Neuron (in vitro differentiated cells): ENCODE measurements around the gene KHNYN.

ENCODE experiments used
- H2AFZ ChIP-seq: one replicate; pipeline ENCODE4 v1.6.1; 2013; ENCODE audit warnings: low read depth, mild to moderate bottlenecking, inconsistent platforms, low read length, moderate library complexity
- H3K27me3 ChIP-seq: one replicate; pipeline ENCODE4 v1.6.1; 2013; ENCODE audit warnings: low read length; ENCODE audit not compliant: insufficient read depth
- H3K36me3 ChIP-seq: one replicate; pipeline ENCODE4 v1.6.1; 2013; ENCODE audit warnings: low read length; ENCODE audit not compliant: insufficient read depth
- H3K4me1 ChIP-seq: one replicate; pipeline ENCODE4 v1.6.1; 2013; ENCODE audit warnings: low read length; ENCODE audit not compliant: insufficient read depth
- H3K4me3 ChIP-seq: 2 replicates; pipeline ENCODE4 v1.5.1; 2013; ENCODE audit warnings: mild to moderate bottlenecking, low read length, moderate library complexity
- H3K9me3 ChIP-seq: one replicate; pipeline ENCODE4 v1.6.1; 2013; ENCODE audit warnings: low read length

KHNYN gene

DNA sequence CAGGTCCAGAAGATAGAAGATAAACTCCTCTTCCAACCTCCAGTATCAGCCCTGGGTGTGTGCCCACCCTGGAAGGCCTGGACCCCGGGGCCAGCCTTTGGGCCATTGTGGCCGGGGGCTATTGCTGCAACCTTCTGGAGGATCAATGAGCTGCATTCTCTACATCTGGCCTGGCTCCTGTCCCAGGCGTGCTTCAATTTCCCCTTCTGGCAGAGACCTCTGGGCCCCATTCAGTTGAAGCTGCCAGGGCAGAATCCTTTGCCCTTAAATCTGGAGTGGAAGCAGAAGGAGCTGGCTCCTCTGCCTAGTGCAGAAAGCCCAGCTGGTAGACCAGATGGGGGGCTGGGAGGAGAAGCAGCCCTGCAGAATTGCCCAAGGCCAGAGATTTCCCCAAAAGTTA is 21.0 kb upstream of the KHNYN start:
- H3K4me1 ChIP-seq, result no peaks in the 10 kb centered on the region
- H3K27me3 ChIP-seq, result no peaks in the 10 kb centered on the region
- H2AFZ ChIP-seq, result no peak overlapping the region
- H3K9me3 ChIP-seq, result no peaks in the 10 kb centered on the region
- H3K36me3 ChIP-seq, result no peaks in the 10 kb centered on the region
- no peak overlapping the region for H3K4me3 ChIP-seq

DNA sequence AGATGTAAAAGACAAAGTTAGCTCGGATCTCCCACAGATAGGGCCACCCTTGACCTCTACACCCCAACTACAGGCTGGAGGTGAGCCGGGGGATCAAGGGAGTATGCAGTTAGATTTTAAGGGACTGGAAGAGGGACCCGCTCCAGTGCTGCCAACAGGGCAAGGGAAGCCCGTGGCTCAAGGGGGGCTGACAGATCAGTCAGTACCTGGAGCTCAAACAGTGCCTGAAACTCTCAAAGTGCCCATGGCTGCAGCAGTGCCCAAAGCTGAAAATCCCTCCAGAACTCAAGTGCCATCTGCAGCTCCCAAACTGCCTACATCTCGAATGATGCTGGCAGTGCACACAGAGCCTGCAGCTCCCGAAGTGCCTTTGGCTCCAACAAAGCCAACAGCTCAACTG is 20.6 kb upstream of the KHNYN start:
- Histone ChIP-seq H3K4me1 (no peaks in the 10 kb centered on the region), H3K4me3 (no peak overlapping the region), H3K36me3 (no peaks in the 10 kb centered on the region), H3K27me3 (no peaks in the 10 kb centered on the region), H3K9me3 (no peaks in the 10 kb centered on the region), H2AFZ (no peak overlapping the region)

DNA sequence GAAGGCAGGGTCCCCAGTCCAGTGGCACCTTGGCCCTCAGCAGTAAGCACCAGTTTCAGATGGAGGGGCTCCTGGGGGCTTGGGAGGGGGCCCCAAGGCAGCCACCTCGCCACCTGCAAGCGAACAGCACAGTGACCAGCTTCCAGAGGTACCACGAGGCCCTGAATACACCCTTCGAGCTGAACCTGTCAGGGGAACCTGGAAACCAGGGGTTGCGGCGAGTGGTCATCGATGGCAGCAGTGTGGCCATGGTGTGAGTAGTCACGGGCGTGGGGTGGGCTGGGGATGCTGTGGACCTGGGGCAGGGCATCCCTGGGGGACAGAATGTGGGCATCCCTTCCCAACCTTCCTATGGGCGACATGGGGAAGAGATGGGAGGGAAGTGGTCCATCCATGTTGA is 19.8 kb upstream of the KHNYN start:
- Histone ChIP-seq H3K4me1 (no peaks in the 10 kb centered on the region), H3K9me3 (no peaks in the 10 kb centered on the region), H3K27me3 (no peaks in the 10 kb centered on the region), H3K36me3 (no peaks in the 10 kb centered on the region), H2AFZ (no peak overlapping the region), H3K4me3 (no peak overlapping the region)

DNA sequence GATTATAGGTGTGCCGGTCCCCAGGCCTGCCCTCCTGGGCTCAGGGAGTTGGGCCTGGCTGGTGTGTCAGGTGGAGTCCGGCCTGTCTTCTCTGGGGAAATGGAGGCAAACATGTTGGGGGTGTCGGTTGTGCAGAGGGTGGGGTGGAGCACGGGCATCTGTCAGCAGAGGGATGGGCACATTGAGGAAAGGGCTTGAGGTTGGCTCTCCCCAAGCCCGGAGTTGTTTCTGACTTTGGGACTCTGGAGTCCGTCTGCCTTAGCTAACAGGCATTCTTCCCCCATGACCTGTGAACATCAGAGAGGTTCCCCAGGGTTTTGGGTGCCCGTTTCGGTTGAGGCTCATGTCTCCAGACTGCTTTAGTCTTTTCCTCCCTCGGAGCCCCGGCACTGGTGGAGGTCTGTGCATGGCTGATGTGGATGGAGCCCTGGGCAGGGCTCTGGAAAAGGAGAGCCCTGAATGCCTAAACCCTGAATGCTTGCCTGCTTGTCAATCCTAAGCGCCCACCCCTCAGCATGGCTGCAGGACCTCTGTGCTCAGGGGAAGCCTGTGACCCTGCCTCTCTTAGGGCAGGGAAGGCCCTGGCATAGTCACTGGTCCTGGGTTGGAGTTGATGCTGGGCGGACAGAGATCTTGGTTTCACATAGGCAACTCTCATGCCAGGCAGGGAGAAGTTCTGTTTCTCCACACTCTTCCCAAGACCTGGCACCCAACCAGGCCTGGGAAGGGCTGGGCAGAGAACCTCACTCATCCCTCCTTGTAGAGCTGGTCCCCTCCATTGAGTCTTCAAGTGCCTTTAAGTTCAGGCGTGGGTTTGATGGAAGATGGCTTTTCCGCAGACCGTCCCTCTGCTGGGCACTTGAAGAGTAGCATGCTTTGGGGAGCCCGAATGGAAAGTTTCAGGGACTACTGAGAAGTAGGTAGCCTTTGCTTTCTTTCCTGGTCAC is 18.0 kb upstream of the KHNYN start:
- Histone ChIP-seq H3K36me3 (no peaks in the 10 kb centered on the region), H3K9me3 (no peaks in the 10 kb centered on the region), H3K27me3 (no peaks in the 10 kb centered on the region), H3K4me3 (no peak overlapping the region), H3K4me1 (no peaks in the 10 kb centered on the region), H2AFZ (no peak overlapping the region)

DNA sequence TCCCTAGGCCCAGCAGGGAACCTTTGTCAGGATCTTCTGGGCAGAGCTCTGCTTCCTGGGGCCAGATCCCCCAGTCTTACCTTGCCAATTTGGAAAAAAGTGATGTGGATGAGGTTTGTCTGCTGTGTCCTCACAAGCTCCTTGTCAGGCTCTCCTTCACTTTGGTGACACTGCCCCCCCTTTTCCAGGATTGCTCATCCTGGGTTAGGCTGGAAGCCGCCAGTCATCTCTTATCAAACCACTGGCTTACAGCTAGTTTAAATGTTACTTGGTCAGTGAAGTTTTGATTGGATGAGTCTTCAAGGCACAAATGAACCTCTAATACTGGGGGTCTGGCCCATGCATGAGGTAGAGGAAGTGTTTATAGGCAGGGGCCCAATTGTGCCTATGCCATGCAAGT is 15.7 kb upstream of the KHNYN start:
- H3K9me3 ChIP-seq, result no peaks in the 10 kb centered on the region
- no peaks in the 10 kb centered on the region for H3K4me1 ChIP-seq
- no peak overlapping the region for H2AFZ ChIP-seq
- peaks cover 14% of the 10 kb centered on the region for H3K27me3 ChIP-seq
- H3K36me3 ChIP-seq, result no peaks in the 10 kb centered on the region
- no peak overlapping the region for H3K4me3 ChIP-seq

DNA sequence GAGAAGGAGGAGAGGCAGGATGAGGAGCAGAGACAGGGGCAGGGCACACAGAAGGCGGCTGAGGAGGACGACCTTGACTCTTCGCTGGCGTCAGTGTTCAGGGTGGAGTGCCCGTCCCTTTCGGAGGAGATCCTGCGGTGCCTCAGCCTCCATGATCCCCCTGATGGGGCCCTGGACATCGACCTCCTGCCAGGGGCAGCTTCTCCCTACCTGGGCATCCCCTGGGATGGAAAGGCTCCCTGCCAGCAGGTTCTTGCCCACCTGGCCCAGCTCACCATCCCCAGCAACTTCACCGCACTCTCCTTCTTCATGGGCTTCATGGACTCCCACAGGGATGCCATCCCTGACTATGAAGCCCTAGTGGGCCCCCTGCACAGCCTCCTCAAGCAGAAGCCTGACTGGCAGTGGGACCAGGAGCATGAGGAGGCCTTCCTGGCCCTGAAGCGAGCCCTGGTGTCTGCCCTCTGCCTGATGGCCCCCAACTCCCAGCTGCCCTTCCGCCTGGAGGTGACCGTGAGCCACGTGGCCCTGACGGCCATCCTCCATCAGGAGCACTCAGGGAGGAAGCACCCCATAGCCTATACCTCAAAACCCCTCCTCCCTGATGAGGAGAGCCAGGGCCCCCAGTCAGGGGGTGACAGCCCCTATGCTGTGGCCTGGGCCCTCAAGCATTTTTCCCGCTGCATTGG is 14.9 kb upstream of the KHNYN start:
- Histone ChIP-seq H3K36me3 (no peaks in the 10 kb centered on the region), H3K27me3 (peaks cover 19% of the 10 kb centered on the region), H3K4me1 (no peaks in the 10 kb centered on the region), H3K9me3 (no peaks in the 10 kb centered on the region), H3K4me3 (no peak overlapping the region), H2AFZ (no peak overlapping the region)

DNA sequence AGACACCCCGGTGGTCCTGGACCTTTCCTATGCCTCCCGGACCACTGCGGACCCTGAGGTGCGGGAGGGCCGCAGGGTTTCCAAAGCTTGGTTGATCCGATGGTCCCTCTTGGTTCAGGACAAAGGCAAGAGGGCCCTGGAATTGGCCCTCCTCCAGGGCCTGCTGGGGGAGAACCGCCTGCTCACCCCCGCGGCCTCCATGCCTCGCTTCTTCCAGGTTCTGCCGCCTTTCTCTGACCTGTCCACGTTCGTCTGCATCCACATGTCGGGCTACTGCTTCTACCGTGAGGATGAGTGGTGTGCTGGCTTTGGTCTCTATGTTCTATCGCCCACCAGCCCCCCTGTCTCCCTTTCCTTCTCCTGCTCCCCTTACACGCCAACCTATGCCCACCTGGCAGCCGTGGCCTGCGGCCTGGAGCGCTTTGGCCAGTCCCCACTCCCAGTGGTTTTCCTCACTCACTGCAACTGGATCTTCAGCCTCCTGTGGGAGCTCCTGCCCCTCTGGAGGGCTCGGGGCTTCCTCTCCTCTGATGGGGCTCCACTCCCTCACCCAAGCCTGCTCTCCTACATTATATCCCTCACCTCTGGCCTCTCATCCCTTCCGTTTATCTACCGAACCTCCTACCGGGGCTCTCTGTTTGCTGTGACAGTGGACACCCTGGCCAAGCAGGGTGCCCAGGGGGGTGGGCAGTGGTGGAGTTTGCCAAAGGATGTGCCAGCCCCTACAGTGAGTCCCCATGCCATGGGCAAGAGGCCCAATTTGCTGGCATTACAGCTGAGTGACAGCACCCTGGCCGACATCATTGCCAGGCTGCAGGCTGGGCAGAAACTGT is 14.1 kb upstream of the KHNYN start:
- no peaks in the 10 kb centered on the region for H3K9me3 ChIP-seq
- no peaks in the 10 kb centered on the region for H3K4me1 ChIP-seq
- no peak overlapping the region for H2AFZ ChIP-seq
- no peak overlapping the region for H3K4me3 ChIP-seq
- H3K36me3 ChIP-seq, result no peaks in the 10 kb centered on the region
- peaks cover 26% of the 10 kb centered on the region for H3K27me3 ChIP-seq

DNA sequence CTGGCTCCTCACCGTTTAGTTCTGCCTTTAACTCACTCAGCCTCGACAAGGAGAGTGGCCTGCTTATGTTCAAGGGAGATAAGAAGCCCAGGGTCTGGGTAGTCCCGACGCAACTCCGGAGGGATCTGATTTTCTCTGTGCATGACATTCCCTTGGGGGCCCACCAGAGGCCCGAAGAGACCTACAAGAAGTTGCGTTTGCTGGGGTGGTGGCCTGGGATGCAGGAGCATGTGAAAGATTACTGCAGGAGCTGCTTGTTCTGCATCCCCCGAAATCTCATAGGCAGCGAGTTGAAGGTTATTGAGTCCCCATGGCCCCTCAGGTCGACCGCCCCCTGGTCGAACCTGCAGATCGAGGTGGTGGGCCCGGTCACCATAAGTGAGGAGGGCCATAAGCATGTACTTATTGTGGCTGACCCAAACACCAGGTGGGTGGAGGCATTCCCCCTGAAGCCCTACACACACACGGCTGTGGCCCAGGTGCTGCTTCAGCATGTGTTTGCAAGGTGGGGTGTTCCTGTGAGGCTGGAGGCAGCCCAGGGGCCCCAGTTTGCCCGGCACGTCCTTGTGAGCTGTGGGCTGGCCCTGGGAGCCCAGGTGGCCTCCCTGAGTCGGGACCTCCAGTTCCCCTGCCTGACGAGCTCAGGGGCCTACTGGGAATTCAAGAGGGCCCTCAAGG is 13.4 kb upstream of the KHNYN start:
- no peaks in the 10 kb centered on the region for H3K4me1 ChIP-seq
- H3K27me3 ChIP-seq, result peaks cover 28% of the 10 kb centered on the region
- no peaks in the 10 kb centered on the region for H3K36me3 ChIP-seq
- H2AFZ ChIP-seq, result no peak overlapping the region
- H3K4me3 ChIP-seq, result no peak overlapping the region
- H3K9me3 ChIP-seq, result no peaks in the 10 kb centered on the region

DNA sequence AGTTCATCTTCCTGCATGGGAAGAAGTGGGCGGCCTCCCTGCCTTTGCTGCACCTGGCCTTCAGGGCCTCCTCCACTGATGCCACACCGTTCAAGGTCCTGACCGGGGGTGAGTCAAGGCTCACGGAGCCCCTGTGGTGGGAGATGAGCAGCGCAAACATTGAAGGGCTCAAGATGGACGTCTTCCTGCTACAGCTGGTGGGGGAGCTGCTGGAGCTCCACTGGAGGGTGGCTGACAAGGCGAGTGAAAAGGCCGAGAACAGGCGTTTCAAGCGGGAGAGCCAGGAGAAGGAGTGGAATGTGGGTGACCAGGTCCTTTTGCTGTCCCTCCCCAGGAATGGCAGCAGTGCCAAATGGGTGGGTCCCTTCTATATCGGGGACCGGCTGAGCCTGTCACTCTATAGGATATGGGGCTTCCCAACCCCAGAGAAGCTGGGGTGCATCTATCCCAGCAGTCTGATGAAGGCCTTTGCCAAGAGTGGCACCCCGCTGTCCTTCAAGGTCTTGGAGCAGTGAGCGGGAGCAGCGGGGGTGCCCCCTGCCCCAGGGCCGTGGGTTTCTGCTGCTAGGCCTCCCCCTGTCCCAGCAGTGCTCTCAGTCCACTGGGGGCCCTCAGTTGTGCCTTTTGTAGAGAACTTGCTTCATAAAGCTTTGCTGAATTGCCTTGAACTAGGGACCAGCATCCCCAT is 12.7 kb upstream of the KHNYN start:
- H2AFZ ChIP-seq, result no peak overlapping the region
- H3K4me1 ChIP-seq, result no peaks in the 10 kb centered on the region
- H3K4me3 ChIP-seq, result no peak overlapping the region
- no peaks in the 10 kb centered on the region for H3K9me3 ChIP-seq
- H3K36me3 ChIP-seq, result no peaks in the 10 kb centered on the region
- H3K27me3 ChIP-seq, result peaks cover 28% of the 10 kb centered on the region

DNA sequence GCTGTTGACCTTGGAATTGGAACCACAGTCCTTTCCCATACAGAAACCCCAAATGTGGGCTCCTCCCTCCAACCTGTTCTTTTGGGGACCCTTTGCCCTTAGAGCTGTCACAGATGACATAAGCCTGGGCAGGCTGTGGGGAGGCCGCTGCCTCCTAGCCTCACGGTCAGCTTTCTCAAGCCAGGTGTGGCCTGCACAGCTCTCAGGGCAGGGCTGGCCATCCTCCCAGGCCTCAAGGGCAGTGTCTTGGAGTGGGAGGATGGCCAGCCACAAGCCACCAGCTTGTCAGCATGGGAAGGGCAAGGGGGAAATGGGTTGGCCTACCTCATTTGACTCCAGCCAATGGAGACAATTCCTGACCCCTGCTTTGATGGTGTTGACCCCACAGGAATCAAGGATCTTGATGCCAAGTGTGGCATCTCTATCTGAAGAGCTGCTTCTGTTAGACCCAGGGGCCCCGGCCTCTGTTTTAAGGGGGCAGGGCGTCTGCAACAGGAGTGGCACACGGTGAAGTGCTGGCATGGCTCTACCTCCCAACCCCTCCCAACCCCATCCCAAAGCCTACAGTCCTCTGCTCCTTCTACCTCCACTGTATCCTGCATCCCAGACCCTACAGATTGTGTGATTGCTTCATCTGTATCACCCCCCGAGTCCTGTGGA is 11.8 kb upstream of the KHNYN start:
- Histone ChIP-seq H3K4me3 (no peak overlapping the region), H3K4me1 (no peaks in the 10 kb centered on the region)

DNA sequence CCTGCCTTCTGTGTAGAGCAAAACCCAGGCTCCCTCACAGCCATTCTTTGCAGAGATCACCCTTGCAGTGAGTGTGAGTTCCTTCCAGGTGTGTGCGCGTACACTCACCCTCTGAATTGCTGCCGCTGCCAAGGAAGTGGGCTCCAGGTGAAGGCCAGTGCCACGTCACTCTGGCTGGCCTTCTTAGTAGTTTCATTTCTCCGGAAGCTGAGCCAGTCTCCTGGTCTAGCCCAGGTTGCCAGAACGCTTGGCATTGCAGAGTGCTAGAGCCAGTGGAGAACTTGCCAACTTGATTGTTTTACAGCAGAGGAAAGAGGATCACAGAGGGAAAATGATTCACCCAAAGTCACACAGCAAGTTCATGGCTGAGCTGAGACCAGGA is 11.3 kb upstream of the KHNYN start:
- H2AFZ ChIP-seq, result no peak overlapping the region
- no peak overlapping the region for H3K4me3 ChIP-seq
- H3K27me3 ChIP-seq, result peaks cover 37% of the 10 kb centered on the region
- no peaks in the 10 kb centered on the region for H3K36me3 ChIP-seq
- H3K4me1 ChIP-seq, result no peaks in the 10 kb centered on the region
- no peaks in the 10 kb centered on the region for H3K9me3 ChIP-seq

More for the DNA sequence above, 11.8 kb upstream of the KHNYN start:
- Histone ChIP-seq H3K36me3 (no peaks in the 10 kb centered on the region), H3K27me3 (peaks cover 35% of the 10 kb centered on the region), H3K9me3 (no peaks in the 10 kb centered on the region), H2AFZ (no peak overlapping the region)

DNA sequence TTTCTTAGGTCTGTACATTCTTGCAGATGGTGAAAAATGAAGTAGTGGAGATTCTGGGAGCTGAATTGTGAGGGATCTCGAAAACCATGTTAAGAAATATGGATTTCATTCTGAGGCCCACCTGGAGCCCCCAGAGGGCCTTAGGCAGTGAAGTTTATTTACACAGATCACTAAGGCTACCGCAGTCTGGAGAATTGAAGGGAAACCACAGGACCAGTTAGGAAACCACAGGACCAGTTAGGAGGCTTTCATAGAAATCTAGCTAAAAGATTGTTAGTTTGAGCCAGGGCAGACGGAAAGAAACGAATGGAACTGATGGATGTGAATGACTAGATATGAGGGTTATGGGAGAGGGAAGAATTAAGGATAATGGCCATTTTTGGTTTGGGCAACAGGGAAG is 7.5 kb upstream of the KHNYN start:
- no peaks in the 10 kb centered on the region for H3K4me1 ChIP-seq
- H2AFZ ChIP-seq, result no peak overlapping the region
- H3K36me3 ChIP-seq, result no peaks in the 10 kb centered on the region
- no peak overlapping the region for H3K4me3 ChIP-seq
- no peaks in the 10 kb centered on the region for H3K9me3 ChIP-seq
- peaks cover 50% of the 10 kb centered on the region for H3K27me3 ChIP-seq
